HG03432 (cell line): ENCODE data around the gene ACSM2B.
"Not testable (repeated sequence)": the region's sequence is repeated elsewhere in the genome, so short reads cannot be mapped to it uniquely, and the experiment has no call there.

Source experiments
- ATAC-seq: cut with Tn5 transposase; IDR thresholded peaks from one replicate; pipeline ENCODE4 v1.9.1; 2021; ENCODE audit warnings: mild to moderate bottlenecking, moderate library complexity; ENCODE audit not compliant: unreplicated experiment

The ACSM2B gene, protein sequence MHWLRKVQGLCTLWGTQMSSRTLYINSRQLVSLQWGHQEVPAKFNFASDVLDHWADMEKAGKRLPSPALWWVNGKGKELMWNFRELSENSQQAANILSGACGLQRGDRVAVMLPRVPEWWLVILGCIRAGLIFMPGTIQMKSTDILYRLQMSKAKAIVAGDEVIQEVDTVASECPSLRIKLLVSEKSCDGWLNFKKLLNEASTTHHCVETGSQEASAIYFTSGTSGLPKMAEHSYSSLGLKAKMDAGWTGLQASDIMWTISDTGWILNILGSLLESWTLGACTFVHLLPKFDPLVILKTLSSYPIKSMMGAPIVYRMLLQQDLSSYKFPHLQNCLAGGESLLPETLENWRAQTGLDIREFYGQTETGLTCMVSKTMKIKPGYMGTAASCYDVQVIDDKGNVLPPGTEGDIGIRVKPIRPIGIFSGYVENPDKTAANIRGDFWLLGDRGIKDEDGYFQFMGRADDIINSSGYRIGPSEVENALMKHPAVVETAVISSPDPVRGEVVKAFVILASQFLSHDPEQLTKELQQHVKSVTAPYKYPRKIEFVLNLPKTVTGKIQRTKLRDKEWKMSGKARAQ

DNA sequence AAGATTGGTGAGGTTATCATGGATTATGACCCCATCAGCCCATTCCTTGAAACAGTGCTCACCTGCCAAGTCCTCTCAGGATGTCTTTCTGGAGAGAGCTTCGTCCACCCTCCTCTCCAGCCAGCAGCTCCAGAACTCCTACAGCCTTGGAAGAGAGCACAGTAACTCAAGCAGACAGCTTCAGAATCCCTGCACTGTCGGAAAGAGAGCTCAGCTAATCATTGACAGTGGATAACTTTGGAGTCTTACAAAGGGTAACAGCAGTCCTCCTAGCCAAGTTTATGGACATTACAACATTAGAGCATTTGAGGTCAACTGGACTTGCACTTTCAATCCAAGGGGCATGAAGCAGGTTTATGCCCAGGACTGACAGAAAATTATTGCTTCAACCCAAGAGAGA lies at the start of gene ACSM2B:
Gene ACSM2B, minus strand, starts transcription at position 223 of the 400 bp plus-strand sequence. CDS start 11,522 bp downstream, outside the sequence.
- not testable (repeated sequence) for ATAC-seq

DNA sequence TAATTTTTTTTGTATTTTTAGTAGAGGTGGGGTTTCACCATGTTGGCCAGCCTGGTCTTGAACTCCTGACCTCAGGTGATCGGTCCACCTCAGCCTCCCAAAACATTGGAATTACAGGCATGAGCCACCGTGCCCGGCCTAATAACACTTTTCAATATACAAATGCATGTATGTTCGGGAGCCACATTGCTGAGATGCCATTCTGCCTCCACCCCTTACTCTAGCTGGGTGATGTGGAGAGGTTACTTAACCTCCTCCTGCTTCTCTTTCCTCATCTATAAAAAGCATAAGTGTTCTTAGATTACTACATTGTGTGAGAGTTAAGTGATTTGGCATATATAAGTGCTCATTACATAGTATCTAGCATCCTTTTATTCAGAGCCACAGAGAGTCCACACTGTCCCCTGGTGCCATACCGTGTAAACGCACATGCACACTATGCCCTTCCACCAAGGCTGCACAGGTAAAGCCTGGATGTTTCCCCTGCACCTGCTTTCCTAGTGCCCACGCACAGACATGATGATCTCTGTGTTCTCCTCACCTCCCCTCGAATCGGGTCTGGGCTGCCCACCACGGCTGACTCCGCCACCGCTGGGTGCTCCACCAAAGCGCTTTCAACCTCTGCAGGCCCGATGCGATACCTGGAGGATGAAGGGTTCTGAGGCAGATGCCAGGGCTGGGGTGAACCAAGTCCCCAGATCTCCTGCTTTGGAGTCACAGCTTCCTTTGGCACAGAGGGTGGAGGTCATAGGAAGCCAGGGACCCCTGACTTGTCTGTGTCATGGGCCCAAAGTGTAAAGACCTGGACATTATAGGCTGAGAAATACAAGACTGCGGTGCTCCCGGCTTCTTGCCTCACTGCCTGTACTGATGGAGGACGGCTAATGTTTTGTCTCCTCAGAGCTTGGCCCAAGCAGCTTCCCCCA lies 49.0 kb upstream of the ACSM2B start:
- no peak for ATAC-seq

DNA sequence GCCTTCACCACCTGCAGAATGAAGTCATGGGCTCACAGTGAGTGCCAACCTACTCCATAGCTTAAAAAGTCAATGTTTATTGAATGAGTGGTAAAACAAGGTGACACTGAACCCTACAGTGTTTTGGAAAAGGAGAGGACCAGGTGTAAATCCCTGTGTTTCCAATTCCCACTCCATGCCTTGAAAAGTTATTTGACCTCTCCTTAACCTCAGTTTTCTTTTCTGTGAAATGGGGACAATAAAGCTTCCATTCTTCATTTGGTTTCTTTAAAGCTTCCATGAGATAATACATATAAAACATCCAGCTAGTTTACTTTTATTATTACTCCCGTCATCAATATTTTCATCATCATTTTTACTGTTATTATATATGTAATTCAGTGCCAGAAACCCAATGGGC lies 48.0 kb upstream of the ACSM2B start:
- no peak for ATAC-seq

DNA sequence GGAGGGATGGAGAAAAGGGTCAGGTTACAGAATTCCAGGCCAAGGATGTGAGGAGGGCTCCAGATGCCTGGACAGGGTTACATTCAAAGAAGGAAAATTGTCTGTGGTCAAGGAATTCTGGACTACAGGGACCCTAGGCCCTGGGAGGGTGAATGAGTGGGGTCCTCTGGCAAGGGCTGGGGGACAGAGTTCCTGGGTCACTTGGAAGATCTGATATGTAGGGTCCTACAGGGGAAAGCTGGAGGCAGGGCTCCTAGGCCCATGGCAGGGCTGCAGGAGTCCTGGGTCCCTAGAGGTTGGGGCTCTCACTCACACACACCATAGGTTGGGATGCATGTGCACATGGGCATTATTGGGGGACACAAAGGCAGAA lies 46.3 kb upstream of the ACSM2B start:
- no peak for ATAC-seq

DNA sequence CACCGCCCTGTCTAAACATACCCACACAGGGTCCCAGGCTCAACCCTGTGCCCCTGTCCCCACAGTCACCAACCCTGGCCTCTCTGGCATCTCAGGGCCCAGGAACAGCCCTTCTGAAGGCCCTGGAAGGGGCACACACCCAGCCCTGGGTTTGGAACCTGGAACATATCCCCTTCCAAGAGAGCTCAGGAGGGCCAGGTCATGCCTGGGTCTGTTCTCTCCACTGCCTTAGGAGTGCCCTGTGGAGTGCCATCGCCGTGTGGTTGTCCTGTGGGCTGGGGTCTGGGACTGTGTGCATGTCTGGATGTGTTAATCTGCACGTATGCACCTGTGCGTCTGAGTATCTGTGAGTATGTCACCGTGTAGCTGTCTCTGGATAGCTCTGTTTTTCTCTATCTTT lies 45.2 kb upstream of the ACSM2B start:
- ATAC-seq: no peak

DNA sequence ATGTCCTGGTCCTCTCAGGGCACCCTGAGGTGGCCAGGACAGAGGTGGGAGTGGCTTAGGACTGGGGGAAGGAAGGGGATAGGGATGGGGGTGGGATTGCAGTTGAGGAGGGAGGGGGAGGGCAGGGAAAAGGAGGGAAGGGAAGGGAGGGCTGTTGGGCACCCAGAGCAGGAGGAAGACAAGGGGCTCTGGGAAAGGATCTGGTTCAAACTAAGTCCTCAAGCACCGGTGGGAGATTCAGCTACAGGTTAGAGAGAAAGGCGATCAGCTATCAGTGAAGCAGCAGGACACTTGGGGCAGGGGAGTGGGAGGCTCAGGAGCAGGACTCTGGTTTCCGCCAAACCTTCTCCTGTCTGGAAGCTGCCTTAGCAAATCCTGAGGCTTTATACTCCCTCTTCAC lies 44.6 kb upstream of the ACSM2B start:
- ATAC-seq: no peak

DNA sequence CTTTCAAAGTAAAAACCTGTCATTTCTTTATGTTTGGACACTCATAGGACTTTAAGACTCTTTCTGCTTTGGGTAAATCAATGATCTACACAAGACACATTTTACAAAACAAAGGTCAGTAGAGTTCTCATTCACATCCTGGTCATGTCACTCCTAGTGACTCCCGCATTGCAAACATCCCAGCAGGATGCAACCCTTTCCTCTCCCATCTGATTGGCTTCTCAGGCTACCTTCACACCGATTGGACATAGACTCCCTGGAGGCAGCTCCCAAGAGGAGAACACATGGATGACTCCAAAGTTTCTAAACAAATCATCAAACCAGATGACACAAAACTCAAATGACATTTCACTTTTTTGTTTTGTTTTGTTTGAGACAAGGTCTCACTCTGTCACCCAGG lies 43.8 kb upstream of the ACSM2B start:
- no peak for ATAC-seq

DNA sequence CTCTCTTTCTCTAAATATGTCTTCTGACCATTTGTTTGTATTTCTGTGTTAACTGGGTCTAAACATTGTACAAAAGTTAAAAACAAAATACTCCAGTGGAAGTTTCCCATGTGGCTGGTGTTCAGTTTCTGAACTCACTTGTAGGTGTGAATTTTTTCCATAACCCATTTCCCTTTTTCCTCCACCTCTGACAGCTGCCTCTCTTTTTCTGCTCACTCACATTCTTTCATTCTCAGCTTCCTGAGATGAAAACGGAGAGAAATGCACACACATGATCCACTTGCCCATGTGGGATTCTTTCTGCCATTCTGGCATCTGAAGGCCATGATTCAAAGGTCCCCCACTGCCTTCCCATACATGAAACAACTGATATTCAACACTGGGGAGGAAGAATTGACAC lies 41.1 kb upstream of the ACSM2B start:
- no peak for ATAC-seq

DNA sequence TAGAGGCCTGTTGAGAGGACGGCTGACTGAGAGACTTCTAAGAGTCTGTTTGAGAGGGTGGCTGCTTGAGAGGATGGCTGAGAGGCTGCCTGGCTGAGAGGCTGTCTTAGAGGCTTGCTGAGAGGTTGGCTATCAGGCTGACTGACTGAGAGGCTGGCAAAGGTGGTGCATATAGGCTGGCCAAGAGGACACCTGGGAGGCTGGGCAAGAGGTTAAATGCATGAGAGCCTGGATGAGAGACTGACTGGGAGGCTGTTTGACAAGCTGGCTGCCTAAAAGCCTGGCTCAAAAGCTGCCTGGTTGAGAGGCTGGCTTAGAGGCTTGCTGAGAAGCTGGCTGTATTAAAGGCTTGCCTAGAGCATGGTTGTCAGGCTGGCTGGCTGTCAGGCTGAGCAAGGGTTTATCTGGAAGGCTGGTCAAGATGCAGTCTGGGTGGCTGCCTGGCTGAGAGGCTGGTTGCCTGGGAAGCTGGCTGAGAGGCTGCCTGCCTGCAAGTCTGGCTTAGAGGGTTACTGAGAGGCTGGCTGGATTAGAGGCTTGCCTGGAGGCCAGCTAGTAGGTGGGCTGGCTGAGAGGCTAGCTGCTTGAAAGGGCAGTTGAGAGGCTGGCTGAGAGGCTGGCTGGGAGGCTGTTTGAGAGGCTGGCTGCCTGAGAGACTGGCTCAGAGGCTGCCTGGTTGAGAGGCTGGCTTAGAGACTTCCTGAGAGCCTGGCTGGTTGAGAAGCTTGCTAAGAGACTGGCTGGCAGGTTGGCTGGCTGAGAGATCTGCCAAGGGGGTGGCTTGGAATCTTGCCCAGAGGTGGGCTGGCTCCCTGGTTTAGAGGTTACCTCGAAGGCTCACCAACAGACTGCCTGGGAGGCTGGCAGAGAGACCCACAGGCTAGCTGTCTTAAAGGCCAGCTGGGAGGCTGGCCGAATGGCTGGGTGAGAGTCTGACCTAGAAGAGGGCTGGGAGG lies 38.3 kb upstream of the ACSM2B start:
- ATAC-seq: no peak

DNA sequence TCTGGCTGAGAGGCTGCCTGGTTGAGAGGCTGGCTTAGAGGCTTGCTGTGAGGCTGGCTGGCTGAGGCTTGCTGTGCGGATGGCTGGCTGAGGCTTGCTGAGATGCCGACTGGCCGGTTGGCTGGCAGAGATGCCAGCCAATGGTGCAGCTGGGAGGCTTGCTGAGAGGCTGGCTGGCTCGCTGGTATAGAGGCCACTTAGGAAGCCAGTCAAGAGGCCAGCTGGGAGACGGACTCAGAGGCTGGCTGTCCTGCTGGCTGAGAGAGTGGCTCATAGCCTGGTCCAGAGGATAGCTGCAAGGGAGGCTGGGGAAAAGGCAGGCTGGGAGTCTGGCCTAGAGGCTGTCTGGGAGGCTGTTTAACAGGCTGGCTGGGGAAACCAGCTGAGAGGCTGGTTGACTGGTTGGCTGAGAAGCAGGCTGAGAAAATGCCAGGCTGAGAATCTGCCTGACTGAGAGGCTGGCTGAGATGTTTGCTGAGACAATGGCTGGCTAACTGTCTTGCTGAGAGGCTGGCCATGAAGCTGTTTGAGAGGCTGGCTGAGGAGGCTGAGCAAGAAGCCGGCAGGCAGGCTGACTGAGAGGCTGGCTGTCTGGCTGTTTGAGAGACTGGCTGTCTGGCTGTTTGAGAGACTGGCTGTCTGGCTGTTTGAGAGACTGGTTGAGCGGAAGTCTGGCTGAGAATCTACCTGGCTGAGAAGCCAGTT lies 37.5 kb upstream of the ACSM2B start:
- ATAC-seq: no peak

DNA sequence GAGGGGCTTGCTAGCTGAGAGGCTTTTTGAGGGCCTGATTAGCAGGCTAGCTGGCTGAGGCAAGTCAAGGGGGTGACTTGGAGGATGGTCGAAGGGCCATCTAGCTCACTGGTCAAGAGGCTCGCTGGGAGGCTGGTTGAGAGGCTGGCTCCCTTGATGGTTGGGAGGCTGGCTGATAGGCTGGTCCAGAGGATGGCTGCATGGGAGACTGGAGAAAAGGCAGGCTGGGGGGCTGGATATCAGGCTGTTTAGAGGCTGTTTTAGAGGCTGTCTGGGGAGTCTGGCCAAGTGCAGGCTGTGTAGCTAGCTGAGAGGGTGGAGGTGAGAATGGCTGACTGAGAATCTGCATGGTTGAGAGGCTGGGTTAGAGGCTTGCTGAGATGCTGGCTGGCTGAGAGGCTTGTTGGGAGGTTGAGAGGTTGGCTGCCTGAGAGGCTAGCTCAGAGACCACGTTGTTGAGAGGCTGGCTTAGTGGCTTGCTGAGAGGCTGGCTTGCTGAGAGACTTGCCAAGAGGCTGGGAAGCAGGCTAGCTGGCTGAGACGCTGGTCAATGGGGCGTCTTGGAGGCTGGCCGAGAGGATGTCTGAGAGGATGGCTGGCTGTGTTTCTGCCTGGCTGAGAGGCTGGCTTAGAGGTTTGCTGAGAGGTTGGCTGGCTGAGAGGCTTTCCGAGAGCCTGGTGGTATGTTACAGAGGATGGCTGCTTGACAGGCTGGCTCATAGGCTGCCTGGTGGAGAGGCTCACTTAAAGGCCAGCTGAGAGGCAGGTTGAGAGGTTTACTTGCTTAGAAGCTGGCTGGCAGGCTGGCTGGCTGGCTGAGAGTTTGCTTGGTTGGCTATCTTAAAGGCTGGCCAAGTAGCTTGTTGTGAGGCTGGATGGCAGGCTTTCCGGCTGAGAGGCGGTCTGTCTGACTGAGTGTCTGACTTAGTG lies 36.6 kb upstream of the ACSM2B start:
- ATAC-seq: no peak

DNA sequence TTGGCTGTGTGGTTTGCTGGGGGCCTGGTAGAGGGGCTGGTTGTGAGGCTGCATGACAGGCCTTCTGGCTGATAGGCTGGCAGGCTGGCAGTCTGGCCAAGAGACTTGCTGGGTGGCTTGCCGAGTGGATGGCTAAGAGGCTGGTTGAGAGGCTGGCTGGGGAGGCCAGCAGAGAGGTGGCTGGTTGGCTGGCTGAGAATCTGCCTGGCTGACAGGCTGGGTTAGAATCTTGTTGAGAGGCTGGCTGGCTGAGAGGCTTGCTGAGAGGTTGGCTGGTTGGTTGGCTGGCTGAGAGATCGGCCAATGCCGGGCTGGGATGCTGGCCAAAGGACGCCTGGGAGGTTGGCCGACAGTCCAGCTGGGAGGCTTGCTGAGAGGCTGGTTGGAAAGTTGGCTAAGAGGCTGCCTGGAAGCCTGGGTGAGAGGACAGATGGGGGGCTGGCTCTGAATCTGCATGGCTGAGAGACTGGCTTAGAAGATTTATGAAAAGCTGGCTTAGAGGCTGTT lies 35.9 kb upstream of the ACSM2B start:
- no peak for ATAC-seq

DNA sequence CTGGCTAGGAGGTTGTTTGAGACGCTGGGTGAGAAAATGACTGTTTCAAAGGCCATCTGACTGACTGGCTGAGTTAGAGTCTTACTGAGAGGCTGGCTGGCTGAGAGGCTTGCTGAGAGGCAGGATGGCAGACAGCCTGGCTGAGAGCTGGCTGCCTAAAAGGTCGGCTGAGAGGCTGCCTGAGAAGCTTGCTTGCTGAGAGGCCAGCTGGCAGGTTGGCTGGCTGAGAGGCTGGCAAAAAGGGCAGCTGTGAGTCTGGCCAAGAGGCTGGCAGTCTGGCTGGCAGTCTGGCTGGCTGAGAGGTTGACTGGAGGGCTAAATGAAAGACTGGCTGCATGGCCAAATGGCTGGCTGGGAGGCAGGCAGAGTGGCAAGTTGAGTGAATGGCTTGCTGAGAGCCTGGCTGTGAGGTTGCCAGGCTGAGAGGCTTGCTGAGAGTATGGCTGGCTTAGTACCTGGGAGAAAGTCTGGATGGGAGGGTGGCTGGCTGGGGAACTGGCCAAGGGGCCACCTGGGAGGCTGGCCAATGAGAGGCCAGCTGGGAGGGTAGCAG lies 35.3 kb upstream of the ACSM2B start:
- no peak for ATAC-seq

DNA sequence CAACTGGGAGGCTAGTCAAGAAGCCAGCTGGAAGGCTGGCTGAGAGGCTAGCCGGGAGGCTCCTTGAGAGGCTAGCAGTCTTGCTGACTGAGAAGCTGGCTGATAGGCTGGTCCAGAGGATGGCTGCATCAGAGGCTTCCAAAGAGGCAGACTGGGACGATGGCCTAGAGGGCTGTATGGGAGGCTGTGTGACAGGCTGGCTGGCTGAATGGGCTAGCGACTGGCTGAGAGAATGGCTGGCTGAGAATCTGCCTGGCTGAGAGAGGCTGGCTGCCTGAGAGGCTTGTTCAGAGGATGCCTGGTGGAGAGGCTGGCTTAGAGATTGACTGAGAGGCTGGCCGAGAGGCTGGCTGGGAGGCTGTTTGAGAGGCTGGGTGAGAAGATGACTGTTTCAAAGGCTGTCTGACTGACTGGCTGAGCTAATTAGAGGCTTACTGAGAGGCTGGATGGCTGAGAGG lies 34.8 kb upstream of the ACSM2B start:
- no peak for ATAC-seq

DNA sequence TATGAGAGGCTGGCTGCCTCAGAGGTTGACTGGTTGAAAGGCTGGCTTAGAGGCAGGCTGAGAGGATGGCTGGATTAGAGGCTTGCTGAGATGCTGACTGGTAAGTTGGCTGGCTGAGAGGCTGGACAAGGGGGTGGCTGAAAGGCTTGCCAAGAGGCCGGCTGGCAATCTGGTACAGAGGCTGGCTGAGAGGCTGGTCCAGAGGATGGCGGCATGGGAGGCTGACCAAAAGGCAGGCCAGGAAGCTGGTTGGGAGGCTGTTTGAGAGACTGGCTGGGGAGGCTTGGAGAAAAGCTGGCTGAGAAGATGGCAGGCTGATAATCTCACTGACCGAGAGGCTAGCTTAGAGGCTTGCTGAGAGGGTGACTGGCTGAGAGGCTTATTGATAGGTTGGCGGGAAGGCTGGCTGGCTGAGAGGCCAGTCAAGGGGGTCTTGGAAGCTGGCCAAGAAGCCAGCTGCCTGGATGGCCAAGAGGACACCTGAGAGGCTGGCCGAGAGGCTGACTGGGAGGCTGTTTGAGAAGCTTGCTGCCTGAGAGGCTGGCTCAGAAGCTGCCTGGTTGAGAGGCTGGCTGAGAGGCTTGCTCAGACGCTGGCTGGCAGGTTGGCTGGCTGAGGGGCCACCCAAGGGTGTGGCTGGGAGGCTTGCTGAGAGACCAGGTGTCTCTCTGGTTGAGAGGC lies 34.2 kb upstream of the ACSM2B start:
- no peak for ATAC-seq

DNA sequence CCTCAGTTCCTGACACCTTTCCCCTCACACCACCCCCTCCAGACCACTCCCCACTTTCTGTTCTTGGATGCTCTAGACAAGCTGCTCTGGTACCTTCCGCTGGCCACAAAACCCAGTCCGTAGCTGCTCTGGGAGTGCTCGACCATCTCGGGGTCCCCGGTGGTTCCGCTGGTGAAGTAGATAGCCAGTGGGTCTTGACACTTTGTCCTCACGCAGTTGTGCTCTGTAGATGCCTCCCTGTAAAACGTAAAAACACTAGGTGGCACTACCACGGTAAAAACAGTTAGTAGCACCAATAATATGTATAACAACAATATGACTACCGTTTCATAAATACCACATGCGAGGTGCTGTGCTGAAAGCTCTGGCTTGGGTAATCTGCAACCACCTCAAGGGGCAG lies 26.0 kb upstream of the ACSM2B start:
- ATAC-seq: not testable (repeated sequence)

DNA sequence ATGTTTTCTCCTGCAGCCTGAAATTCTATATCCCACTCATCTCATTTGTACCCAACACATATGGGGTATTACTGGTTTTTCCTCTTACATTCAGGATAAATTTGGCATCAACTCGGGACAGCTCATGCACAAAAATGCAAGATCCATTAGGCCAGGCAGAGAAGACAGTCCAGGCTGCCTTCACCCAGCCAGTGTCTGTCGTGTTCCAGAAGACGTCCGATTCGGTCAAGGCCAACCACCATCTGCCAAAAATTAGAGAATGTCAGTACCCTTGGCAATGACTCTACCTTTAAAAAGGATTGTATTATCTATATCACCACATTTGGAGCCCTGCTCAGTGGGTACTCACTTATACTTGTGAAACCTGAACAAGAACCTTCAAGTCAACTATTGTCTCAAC lies 23.3 kb upstream of the ACSM2B start:
- not testable (repeated sequence) for ATAC-seq
